ENCODE measurements around the gene SRRT. TPM values are rescaled to one million over a fixed set of nuclear protein-coding genes. Genes with fewer than 3 reads are reported as not detected.

Gene SRRT
- 100 to 1,000 TPM in 5 of 12 donors, 10 to 100 TPM in 6, not detected in 1; 72.6 to 153 (median 96.4) TPM for polyA plus RNA-seq (ENCODE audit: insufficient read length in 12 of 12)
- long read RNA-seq, donor 1, partial matches to known transcripts, result 8 of 14 reads
- long read RNA-seq, donor 1, other reads (novel, unspliced or antisense), result 0 of 14 reads
- long read RNA-seq, donor 2, partial matches to known transcripts, result 56 of 66 reads
- long read RNA-seq, donor 2, other reads (novel, unspliced or antisense), result 5 of 66 reads
- long read RNA-seq, donor 3, partial matches to known transcripts, result 0 of 2 reads
- long read RNA-seq, donor 3, other reads (novel, unspliced or antisense), result 0 of 2 reads
- long read RNA-seq, donor 4, partial matches to known transcripts, result 19 of 42 reads
- long read RNA-seq, donor 4, other reads (novel, unspliced or antisense), result 19 of 42 reads
- long read RNA-seq, donor 5, partial matches to known transcripts, result 247 of 293 reads
- long read RNA-seq, donor 5, other reads (novel, unspliced or antisense), result 40 of 293 reads
- long read RNA-seq, donor 6, partial matches to known transcripts, result 22 of 29 reads
- long read RNA-seq, donor 6, other reads (novel, unspliced or antisense), result 6 of 29 reads
- long read RNA-seq, donor 7, partial matches to known transcripts, result 0 of 1 reads
- long read RNA-seq, donor 7, other reads (novel, unspliced or antisense), result 0 of 1 reads
- long read RNA-seq, donor 8, partial matches to known transcripts, result 16 of 21 reads
- long read RNA-seq, donor 8, other reads (novel, unspliced or antisense), result 0 of 21 reads
- long read RNA-seq, donor 9, partial matches to known transcripts, result 40 of 52 reads
- long read RNA-seq, donor 9, other reads (novel, unspliced or antisense), result 9 of 52 reads
- long read RNA-seq, donor 10, partial matches to known transcripts, result 52 of 143 reads
- long read RNA-seq, donor 10, other reads (novel, unspliced or antisense), result 88 of 143 reads
- long read RNA-seq, donor 11, partial matches to known transcripts, result 31 of 45 reads
- long read RNA-seq, donor 11, other reads (novel, unspliced or antisense), result 7 of 45 reads

- DNase-seq, result peak; percentile 99
These were observed at the start of gene SRRT for GRCh38 chr7:100874577-100875355. Gene SRRT, plus strand, starts transcription at chr7:100875103. Its CDS starts 488 bp downstream, at chr7:100875591.

GRCh38 chr7:100825215-100825671, 49.7 kb upstream of the SRRT start:
- no peak for DNase-seq

- DNase-seq, result no peak
These were observed 49.0 kb upstream of the SRRT start for GRCh38 chr7:100825751-100826513.

- peak; percentile 38 for DNase-seq
These were observed 48.2 kb upstream of the SRRT start for GRCh38 chr7:100826514-100827329.

GRCh38 chr7:100827330-100828226, 47.3 kb upstream of the SRRT start, which contains the start of gene EPHB4:
Gene EPHB4, minus strand, starts transcription at chr7:100827523. Its CDS starts 493 bp downstream, at chr7:100827030.
- peak; percentile 92 for DNase-seq

GRCh38 chr7:100829150-100829716, 45.7 kb upstream of the SRRT start:
- no peak for DNase-seq

- no peak for DNase-seq
These were observed 44.5 kb upstream of the SRRT start for GRCh38 chr7:100830396-100830795.

- no peak for DNase-seq
These were observed 42.6 kb upstream of the SRRT start for GRCh38 chr7:100832281-100832633.

GRCh38 chr7:100835903-100836811, 38.7 kb upstream of the SRRT start:
- DNase-seq, result no peak

- no peak for DNase-seq
These were observed 38.1 kb upstream of the SRRT start for GRCh38 chr7:100836812-100837098.

- peak; percentile 95 for DNase-seq
These were observed 37.6 kb upstream of the SRRT start for GRCh38 chr7:100837099-100837836.

- no peak for DNase-seq
These were observed 35.5 kb upstream of the SRRT start for GRCh38 chr7:100839361-100839760.

GRCh38 chr7:100840470-100841100, 34.3 kb upstream of the SRRT start:
- DNase-seq, result no peak

- DNase-seq, result no peak
These were observed 27.5 kb upstream of the SRRT start for GRCh38 chr7:100847360-100847759.

- peak; percentile 92 for DNase-seq
These were observed 22.6 kb upstream of the SRRT start, which contains the start of gene SLC12A9 for GRCh38 chr7:100852048-100852872. Gene SLC12A9, plus strand, starts transcription at chr7:100852713. Its CDS starts 1,485 bp downstream, at chr7:100854198.

Measured in muscle of arm (tissue), 14 donors.